ENCODE results near the gene STX16. TPM values are rescaled to one million over a fixed set of nuclear protein-coding genes. Genes with fewer than 3 reads are reported as not detected.

STX16 gene
- total RNA-seq, 1 donor from 2014 or later, result 67.8 TPM

GRCh38 chr20:58706150-58706892 lies 55.2 kb downstream of the STX16 start:
- Histone ChIP-seq H3K27me3 (ENCODE audit: low read depth) (no peaks in the 10 kb centered on the region), H3K4me1 (no peaks in the 10 kb centered on the region), H3K4me3 (no peak overlapping the region), H3K27ac (no peak overlapping the region), H3K36me3 (peaks cover 47% of the 10 kb centered on the region), H3K9me3 (no peaks in the 10 kb centered on the region)
- no peak for DNase-seq
- no peak for ATAC-seq
- TF ChIP-seq, protein P1, sequence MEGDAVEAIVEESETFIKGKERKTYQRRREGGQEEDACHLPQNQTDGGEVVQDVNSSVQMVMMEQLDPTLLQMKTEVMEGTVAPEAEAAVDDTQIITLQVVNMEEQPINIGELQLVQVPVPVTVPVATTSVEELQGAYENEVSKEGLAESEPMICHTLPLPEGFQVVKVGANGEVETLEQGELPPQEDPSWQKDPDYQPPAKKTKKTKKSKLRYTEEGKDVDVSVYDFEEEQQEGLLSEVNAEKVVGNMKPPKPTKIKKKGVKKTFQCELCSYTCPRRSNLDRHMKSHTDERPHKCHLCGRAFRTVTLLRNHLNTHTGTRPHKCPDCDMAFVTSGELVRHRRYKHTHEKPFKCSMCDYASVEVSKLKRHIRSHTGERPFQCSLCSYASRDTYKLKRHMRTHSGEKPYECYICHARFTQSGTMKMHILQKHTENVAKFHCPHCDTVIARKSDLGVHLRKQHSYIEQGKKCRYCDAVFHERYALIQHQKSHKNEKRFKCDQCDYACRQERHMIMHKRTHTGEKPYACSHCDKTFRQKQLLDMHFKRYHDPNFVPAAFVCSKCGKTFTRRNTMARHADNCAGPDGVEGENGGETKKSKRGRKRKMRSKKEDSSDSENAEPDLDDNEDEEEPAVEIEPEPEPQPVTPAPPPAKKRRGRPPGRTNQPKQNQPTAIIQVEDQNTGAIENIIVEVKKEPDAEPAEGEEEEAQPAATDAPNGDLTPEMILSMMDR (IDR thresholded peaks at IDR 0.05), result no peak
- intact Hi-C loops (cut with DNase I), result no loop called here

- peaks cover 44% of the 10 kb centered on the region for H3K36me3 ChIP-seq
- ATAC-seq (no peak), DNase-seq (no peak)
- no peak overlapping the region for H3K4me3 ChIP-seq
- intact Hi-C loops (cut with DNase I), result no loop called here
- H3K27ac ChIP-seq, result no peak overlapping the region
- H3K4me1 ChIP-seq, result no peaks in the 10 kb centered on the region
- H3K27me3 ChIP-seq (ENCODE audit: low read depth), result no peaks in the 10 kb centered on the region
- TF ChIP-seq, protein P1 (IDR thresholded peaks at IDR 0.05), result no peak
- no peaks in the 10 kb centered on the region for H3K9me3 ChIP-seq
Measured at GRCh38 chr20:58706975-58707681, 56.0 kb downstream of the STX16 start.

DNA sequence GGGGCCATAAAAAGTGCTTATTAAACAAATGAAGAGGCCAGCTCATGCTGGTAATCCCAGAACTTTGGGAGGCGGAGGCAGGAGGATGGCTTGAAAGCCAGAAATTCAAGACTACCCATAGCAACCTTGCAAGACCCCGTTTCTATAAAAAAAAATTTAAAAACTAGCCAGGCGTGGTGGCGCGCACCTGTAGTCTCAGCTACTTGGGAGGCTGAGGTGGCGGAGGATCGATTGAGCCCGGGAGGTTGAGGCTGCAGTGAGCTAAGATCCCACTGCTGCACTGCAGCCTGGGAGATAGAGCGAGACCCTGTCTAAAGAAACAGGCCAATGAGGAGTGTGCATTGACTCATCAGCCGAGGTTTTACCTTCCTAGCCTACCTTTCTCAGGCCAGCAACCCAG lies 56.7 kb downstream of the STX16 start:
- no peak for DNase-seq
- TF ChIP-seq, protein P1 (IDR thresholded peaks at IDR 0.05), result no peak
- Histone ChIP-seq H3K36me3 (peaks cover 39% of the 10 kb centered on the region), H3K4me3 (no peak overlapping the region), H3K27me3 (ENCODE audit: low read depth) (no peaks in the 10 kb centered on the region), H3K9me3 (no peaks in the 10 kb centered on the region), H3K27ac (no peak overlapping the region), H3K4me1 (no peaks in the 10 kb centered on the region)
- no peak for ATAC-seq
- intact Hi-C loops (cut with DNase I), result no loop called here

GRCh38 chr20:58708246-58708931 lies 57.3 kb downstream of the STX16 start:
- Histone ChIP-seq H3K27ac (no peak overlapping the region), H3K27me3 (ENCODE audit: low read depth) (no peaks in the 10 kb centered on the region), H3K36me3 (peaks cover 36% of the 10 kb centered on the region), H3K4me1 (no peaks in the 10 kb centered on the region), H3K4me3 (no peak overlapping the region), H3K9me3 (no peaks in the 10 kb centered on the region)
- DNase-seq (no peak), ATAC-seq (no peak)
- intact Hi-C loops (cut with DNase I), result no loop called here
- TF ChIP-seq, protein P1 (IDR thresholded peaks at IDR 0.05), result no peak

DNA sequence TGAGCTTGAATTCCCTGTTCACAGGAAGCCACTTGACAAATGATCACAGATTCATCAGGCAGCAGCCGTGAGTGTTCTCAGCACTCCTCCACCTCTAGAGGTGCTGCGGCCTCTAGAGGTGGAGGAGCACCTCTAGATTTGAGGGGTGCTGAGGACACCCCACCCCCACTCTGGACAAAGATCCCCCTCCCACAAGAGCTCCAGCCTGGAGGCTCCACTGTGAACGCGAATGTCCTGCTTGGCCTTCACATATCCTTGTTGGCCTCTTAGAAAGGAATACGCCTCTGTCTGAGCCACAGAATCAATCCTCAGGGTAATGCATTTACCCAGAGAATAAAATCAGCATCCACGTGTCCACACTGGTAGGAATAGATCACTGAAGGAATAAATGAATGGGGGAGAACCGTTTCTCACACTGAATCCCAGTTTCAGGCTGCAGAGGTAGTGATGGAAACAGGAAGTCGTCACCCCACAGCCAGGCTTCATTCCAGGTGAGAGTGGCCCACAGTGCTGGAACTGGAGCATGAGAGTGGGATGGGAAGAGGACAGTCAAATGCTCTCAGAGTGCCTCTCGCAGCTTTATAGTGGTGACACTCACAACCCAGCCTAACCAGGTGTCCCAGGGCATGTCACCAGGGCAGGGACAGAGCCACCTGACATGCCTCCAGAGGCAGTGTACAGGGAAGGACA lies 58.1 kb downstream of the STX16 start:
- no peak for ATAC-seq
- no peaks in the 10 kb centered on the region for H3K9me3 ChIP-seq
- no peak overlapping the region for H3K27ac ChIP-seq
- DNase-seq, result no peak
- TF ChIP-seq, protein P1 (IDR thresholded peaks at IDR 0.05), result no peak
- H3K4me3 ChIP-seq, result no peak overlapping the region
- H3K4me1 ChIP-seq, result no peaks in the 10 kb centered on the region
- H3K27me3 ChIP-seq (ENCODE audit: low read depth), result no peaks in the 10 kb centered on the region
- intact Hi-C loops (cut with DNase I), result no loop called here
- peaks cover 33% of the 10 kb centered on the region for H3K36me3 ChIP-seq

Data from lower lobe of right lung (tissue), 2 donors.